HG03439 (cell line): ENCODE measurements around the gene N4BP3.

ENCODE experiments used
- ATAC-seq: cut with Tn5 transposase; IDR thresholded peaks from one replicate; pipeline ENCODE4 v1.9.1; 2021; ENCODE audit warnings: mild to moderate bottlenecking, moderate library complexity; ENCODE audit not compliant: unreplicated experiment

N4BP3 gene

DNA sequence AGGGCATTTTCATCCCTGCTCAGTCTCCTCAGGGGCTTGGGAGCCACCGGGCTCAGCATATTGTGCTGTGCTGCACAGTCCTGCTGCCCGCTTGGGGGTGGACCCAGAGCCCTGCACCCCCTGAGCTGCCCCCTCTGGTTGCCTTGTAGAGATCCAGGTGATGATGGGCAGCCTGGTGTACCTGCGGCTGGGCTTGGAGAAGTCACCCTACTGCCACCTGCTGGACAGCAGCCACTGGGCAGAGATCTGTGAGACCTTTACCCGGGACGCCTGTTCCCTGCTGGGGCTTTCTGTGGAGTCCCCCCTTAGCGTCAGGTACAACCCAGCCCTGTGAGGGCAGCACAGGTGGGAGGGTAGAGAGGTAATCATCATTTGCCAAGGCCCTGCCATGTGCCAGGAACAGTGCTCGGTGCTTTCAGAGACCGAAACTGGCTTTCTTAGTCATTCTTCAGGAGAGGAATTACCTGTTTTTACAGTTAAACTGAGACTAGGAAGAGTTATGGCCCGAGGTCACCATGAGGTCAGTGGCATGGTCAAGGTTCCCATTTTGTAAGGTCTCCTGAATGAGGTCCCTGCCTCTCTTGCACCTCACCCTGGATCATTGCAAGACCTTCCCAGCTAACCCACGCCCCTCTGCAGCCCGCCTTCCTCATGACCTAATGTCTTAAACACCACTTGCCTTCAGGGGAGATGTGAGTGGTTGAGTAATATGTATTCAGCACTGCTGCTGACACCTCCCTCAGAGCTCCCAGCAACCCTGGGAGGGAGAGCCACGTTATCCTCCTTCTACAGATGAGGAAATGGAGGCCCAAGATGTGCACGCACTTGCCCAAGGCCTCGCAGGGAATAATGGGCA lies 32.9 kb downstream of the N4BP3 start:
- no peak for ATAC-seq

- no peak for ATAC-seq
Observed at GRCh38 chr5:178147406-178147805, 34.1 kb downstream of the N4BP3 start.

DNA sequence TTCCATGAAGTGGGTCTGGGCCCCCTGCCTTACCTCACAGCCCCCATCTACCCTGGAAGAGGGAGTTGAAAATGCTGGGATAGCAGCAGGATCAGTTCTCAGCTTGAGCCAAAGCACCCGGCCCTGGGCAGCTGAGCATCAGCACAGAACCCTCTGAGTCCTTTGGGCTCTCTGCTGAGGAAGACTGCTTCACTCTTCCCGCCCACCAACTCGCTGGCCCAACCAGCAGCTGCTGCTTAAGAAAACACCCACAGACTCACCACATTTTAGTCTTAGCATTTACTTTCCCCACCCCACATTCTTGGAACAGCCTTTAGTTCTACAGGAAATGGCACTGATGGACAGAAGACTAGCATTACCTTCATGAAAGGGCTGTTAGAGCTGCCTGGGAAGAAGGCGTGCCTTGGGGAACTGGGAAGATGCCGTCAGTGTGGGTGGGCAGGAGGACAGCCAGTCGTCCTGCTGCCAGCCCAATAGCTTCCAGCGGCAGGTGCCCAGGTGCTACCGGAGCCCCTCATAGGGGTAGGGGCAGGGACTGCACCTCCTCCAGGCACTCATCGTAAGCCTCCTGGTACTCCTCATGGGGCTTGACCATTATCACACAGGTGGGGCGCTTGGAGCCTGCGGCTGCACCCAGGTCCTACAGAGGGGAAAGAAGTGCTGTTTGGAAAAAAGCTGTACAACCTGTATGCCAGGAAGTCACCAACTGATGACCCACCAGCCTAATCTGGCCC lies 36.0 kb downstream of the N4BP3 start:
- no peak for ATAC-seq

DNA sequence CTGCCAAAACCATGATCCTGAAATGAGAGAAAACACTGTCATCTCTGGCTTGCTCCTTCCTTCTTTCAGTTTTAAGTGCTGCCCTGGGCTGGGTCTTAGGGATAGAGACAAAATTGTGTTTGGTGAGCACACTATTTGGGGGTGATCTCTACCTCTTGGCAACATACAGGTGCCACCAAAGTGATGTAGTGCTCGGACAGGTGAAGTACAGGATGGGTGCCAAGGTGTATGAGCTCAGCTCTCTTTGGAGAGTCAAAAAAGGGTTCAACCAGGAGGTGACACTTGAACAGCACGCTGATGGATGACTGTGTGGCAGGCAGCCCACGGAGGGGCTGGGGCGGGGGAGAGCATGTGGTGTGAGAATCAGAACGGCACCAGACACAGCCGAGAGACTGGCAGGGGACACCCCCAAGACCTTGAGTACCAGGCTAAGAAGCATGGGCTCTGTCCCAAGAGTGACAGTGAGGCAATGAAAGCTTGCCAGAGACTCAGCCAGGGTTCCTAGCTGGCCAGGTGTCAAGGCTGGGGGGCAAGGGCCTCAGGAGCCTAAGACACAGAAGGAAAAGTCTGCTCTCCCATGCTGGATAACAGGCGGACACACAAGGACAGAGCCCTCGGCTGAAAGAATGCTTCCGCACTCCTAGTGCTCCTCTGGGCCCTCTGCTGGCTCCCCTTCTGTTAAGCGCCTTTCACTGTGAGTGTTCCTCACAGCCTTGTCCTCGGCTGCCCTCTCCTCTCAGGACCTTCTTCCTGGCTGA lies 37.8 kb downstream of the N4BP3 start:
- ATAC-seq, result no peak

- no peak for ATAC-seq
Observed at GRCh38 chr5:178152491-178153444, 39.4 kb downstream of the N4BP3 start.

GRCh38 chr5:178153530-178154340 lies 40.4 kb downstream of the N4BP3 start, which contains the start of gene NHP2:
NHP2 (minus strand) TSS chr5:178153885; CDS start chr5:178153817, 68 bp downstream.
- ATAC-seq, result peak; percentile 99

DNA sequence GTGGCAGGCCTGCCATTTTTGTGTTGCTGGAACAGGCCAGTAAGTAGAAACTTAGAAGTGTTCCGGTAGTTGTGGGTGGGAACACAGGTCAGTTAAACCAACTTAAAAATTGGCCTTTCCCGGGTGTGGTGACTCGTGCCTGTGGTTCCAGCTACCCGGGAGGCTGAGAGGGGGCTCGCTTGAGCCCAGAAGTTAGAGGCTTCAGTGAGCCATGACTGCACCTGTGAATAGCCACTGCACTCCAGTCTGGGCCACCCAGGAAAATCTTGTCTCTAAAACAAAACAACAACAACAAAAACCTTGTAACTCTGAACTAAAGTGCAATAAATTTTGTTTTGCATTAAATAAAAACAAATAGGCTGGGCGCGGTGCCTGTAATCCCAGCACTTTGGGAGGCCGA lies 41.7 kb downstream of the N4BP3 start:
- ATAC-seq, result no peak

- ATAC-seq, result no peak
Observed at GRCh38 chr5:178160176-178160575, 46.8 kb downstream of the N4BP3 start.

DNA sequence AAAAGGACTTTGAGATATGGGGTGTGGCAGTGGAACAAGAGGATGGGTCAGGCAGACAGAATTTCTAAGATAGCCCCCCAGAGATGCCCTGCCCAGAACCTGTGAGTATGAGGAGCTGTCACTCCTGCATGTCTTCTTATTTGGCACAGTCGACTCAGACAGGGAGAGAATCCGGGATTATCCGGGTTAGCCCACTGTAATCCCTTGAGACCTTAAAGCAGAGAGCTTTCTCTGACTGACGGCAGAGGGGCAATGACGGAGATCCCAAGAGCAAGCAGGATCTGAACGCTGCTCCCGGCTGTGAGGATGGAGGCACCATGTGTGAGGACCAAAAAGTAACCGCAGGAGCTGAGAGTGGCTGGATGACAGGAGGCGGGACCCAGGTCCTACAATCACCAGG lies 49.1 kb downstream of the N4BP3 start:
- ATAC-seq, result no peak

- ATAC-seq, result peak; percentile 92
Observed at GRCh38 chr5:178163772-178164735, 50.7 kb downstream of the N4BP3 start.

- ATAC-seq, result no peak
Observed at GRCh38 chr5:178165581-178165980, 52.2 kb downstream of the N4BP3 start.

DNA sequence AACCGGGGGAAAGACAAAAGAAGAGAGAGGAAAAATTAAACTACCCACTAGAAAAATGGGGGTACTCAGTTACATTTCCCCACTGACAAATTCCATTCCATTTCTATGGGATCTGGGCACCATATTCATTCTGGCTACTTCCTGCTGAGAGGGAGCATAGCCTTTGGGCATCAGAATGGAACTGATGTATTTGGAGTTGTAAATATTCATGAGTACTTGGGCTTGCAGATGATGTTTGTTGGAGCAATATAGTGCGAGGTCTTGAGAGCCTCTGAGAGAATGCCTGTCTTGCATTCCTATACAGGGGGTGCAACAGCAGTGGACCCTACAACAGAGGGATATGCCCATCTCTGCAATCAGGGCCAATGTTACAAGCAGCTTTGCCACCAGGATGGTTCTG lies 57.1 kb downstream of the N4BP3 start:
- no peak for ATAC-seq

- no peak for ATAC-seq
Observed at GRCh38 chr5:178174456-178174855, 61.1 kb downstream of the N4BP3 start.
